ENCODE measurements around the gene WWOX. TPM values are rescaled to one million over a fixed set of nuclear protein-coding genes. Genes with fewer than 3 reads are reported as not detected.
"Not testable (repeated sequence)": the region's sequence is repeated elsewhere in the genome, so short reads cannot be mapped to it uniquely, and the experiment has no call there.

The WWOX gene
- total and polyA plus RNA-seq, 2 donors (not counting 3 experiments of a cell fraction or from before 2014, with no cell fraction given): 6.2 to 12.5 TPM

DNA sequence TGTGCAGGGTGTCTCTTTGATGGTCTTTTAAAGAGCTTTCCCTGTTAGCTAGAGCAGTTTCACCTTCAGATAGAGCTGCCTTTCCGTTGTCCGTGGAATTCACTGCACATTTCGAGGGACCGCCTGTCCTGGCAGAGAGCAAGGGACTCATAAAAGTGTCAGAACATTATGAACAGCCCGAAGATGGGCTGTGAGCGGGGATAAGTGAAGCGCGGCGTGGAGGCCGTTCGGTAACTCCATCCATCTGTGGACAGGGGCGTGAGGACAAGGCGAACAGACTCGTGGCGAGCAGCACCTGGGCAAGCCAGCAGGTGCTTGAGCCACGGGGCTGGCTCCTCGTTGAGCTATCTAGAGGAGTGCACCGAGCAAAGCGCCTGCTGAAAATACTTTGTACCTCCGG, 1129.9 kb downstream of the WWOX start:
- CTCF ChIA-PET: no interaction called here
- BruUV-seq (replicated peaks): no TSS peak

DNA sequence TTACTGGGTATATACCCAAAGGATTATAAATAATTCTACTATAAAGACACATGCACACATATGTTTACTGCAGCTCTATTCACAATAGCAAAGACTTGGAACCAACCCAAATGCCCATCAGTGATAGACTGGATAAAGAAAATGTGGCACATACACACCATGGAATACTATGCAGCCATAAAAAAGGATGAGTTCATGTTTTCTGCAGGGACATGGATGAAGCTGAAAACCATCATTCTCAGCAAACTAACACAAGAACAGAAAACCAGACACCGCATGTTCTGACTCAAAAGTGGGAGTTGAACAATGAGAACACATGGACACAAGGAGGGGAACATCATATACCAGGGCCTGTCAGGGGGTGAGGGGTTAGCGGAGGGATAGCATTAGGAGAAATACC, 1146.2 kb downstream of the WWOX start:
- H3K9ac ChIP-seq (replicated peaks; ENCODE audit: extremely low read depth, insufficient read depth, low read length); dilution Hi-C loops (cut with MboI; ENCODE audit: extremely low pct_ligation_motif_present, low sequenced_read_pairs); BruUV-seq (replicated peaks); H3K27me3 ChIP-seq (ENCODE audit: control insufficient read depth in 2 of 2, insufficient read depth in 2 of 2, low read length in 2 of 2); H3K9me3 ChIP-seq (replicated peaks; ENCODE audit: control insufficient read depth, insufficient read depth, low read length); H3K79me2 ChIP-seq (ENCODE audit: control insufficient read depth, insufficient read depth, low read length); H2AFZ ChIP-seq (ENCODE audit: low read depth, low read length); intact Hi-C loops (cut with micrococcal nuclease); H3K36me3 ChIP-seq (ENCODE audit: control insufficient read depth in 2 of 2, extremely low read depth in 1 of 2, insufficient read depth in 2 of 2, low read length in 2 of 2); H3K27ac ChIP-seq (ENCODE audit: insufficient read depth, low read depth, low read length); CTCF ChIA-PET; H3K4me3 ChIP-seq (replicated peaks in 1 of 3; ENCODE audit: insufficient read depth in 1 of 3, low read depth in 1 of 3, low read length in 3 of 3); FAIRE-seq; POLR2A ChIA-PET; H4K20me1 ChIP-seq (replicated peaks; ENCODE audit: control insufficient read depth, extremely low read depth, insufficient read depth, low read length); DNase-seq (ENCODE audit: low read depth, low spot score); H3K9me1 ChIP-seq (replicated peaks; ENCODE audit: control insufficient read depth, extremely low read depth, insufficient read depth, low read length); H3K4me2 ChIP-seq (ENCODE audit: insufficient read depth, low read length); H3K4me1 ChIP-seq (ENCODE audit: control insufficient read depth, extremely low read depth, insufficient read depth, low read length): not testable (repeated sequence)

More for the DNA sequence above, 1129.9 kb downstream of the WWOX start:
- H3K36me3 ChIP-seq (ENCODE audit: control insufficient read depth in 2 of 2, extremely low read depth in 1 of 2, insufficient read depth in 2 of 2, low read length in 2 of 2): no peaks in the 10 kb centered on the region
- no peak overlapping the region for H3K27ac ChIP-seq (ENCODE audit: insufficient read depth, low read depth, low read length)
- DNase-seq (ENCODE audit: low read depth, low spot score): no peak
- H3K4me1 ChIP-seq (ENCODE audit: control insufficient read depth, extremely low read depth, insufficient read depth, low read length): no peaks in the 10 kb centered on the region
- H3K4me2 ChIP-seq (ENCODE audit: insufficient read depth, low read length): no peak overlapping the region
- POLR2A ChIA-PET: no interaction called here
- peaks cover 2% of the 10 kb centered on the region for H3K9me3 ChIP-seq (replicated peaks; ENCODE audit: control insufficient read depth, insufficient read depth, low read length)
- H3K9ac ChIP-seq (replicated peaks; ENCODE audit: extremely low read depth, insufficient read depth, low read length): no peak overlapping the region
- H3K4me3 ChIP-seq (replicated peaks in 1 of 3; ENCODE audit: insufficient read depth in 1 of 3, low read depth in 1 of 3, low read length in 3 of 3): no peak overlapping the region
- dilution Hi-C loops (cut with MboI; ENCODE audit: extremely low pct_ligation_motif_present, low sequenced_read_pairs) (no loop called here), intact Hi-C loops (cut with micrococcal nuclease) (no loop called here)
- TF ChIP-seq EZH2 (IDR thresholded peaks at IDR 0.05; ENCODE audit: borderline replicate concordance, low read depth, low read length, severe bottlenecking) (no peak), GATA2 (IDR thresholded peaks at IDR 0.05; ENCODE audit: insufficient read depth, insufficient read length, low read depth, low read length) (no peak), MYC (IDR thresholded peaks at IDR 0.05; ENCODE audit: low read depth, low read length) (no peak), POLR2AphosphoS5 (IDR thresholded peaks at IDR 0.05; ENCODE audit: insufficient read depth, low read depth, low read length) (no peak), POLR2A (IDR thresholded peaks at IDR 0.05; ENCODE audit: low read depth, low read length) (no peak), FOS (IDR thresholded peaks at IDR 0.05; ENCODE audit: borderline replicate concordance, insufficient read depth, low read length) (no peak), JUN (IDR thresholded peaks at IDR 0.05; ENCODE audit: borderline replicate concordance, insufficient read depth, insufficient read length, low read depth) (no peak)
- TF ChIP-seq, protein P1, sequence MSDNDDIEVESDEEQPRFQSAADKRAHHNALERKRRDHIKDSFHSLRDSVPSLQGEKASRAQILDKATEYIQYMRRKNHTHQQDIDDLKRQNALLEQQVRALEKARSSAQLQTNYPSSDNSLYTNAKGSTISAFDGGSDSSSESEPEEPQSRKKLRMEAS (IDR thresholded peaks at IDR 0.05; ENCODE audit: insufficient read depth, insufficient read length): no peak
- TF ChIP-seq, protein P2, sequence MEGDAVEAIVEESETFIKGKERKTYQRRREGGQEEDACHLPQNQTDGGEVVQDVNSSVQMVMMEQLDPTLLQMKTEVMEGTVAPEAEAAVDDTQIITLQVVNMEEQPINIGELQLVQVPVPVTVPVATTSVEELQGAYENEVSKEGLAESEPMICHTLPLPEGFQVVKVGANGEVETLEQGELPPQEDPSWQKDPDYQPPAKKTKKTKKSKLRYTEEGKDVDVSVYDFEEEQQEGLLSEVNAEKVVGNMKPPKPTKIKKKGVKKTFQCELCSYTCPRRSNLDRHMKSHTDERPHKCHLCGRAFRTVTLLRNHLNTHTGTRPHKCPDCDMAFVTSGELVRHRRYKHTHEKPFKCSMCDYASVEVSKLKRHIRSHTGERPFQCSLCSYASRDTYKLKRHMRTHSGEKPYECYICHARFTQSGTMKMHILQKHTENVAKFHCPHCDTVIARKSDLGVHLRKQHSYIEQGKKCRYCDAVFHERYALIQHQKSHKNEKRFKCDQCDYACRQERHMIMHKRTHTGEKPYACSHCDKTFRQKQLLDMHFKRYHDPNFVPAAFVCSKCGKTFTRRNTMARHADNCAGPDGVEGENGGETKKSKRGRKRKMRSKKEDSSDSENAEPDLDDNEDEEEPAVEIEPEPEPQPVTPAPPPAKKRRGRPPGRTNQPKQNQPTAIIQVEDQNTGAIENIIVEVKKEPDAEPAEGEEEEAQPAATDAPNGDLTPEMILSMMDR (IDR thresholded peaks at IDR 0.05; ENCODE audit: extremely low read depth in 1 of 2, insufficient read depth in 1 of 2, low read depth in 1 of 2, low read length in 2 of 2): no peak
- no peaks in the 10 kb centered on the region for H4K20me1 ChIP-seq (replicated peaks; ENCODE audit: control insufficient read depth, extremely low read depth, insufficient read depth, low read length)
- no peaks in the 10 kb centered on the region for H3K9me1 ChIP-seq (replicated peaks; ENCODE audit: control insufficient read depth, extremely low read depth, insufficient read depth, low read length)
- H2AFZ ChIP-seq (ENCODE audit: low read depth, low read length): no peak overlapping the region
- H3K27me3 ChIP-seq (ENCODE audit: control insufficient read depth in 2 of 2, insufficient read depth in 2 of 2, low read length in 2 of 2): no peaks in the 10 kb centered on the region
- no peak for FAIRE-seq
- no peaks in the 10 kb centered on the region for H3K79me2 ChIP-seq (ENCODE audit: control insufficient read depth, insufficient read depth, low read length)
